Measurements from ENCODE around the gene C17orf78.

DNA sequence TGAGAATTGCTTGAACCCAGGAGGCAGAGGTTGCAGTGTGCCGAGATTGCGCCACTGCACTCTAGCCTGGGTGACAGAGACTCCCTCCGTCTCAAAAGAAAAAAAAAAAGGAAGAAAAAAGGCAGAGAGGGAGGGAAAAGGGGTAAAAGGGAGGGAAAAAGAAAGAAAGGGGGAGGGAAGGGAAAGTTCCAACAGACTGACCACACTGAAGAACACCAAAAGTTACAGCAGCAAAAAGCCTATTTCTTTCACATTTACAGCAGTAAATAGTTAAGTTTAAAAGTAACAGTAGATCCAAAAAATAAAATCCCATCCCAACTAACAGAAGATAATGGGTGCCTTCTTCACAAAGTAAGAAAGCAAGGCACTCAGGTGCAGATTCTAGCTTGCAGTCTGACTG is 36.9 kb upstream of the C17orf78 start:
- TF ChIP-seq, protein P1, sequence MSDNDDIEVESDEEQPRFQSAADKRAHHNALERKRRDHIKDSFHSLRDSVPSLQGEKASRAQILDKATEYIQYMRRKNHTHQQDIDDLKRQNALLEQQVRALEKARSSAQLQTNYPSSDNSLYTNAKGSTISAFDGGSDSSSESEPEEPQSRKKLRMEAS (IDR thresholded peaks at IDR 0.05; ENCODE audit: low read depth, low read length): no peak
- TF ChIP-seq POLR2A (IDR thresholded peaks at IDR 0.05; ENCODE audit: extremely low read depth, insufficient read length): no peak
- TF ChIP-seq, protein P2, sequence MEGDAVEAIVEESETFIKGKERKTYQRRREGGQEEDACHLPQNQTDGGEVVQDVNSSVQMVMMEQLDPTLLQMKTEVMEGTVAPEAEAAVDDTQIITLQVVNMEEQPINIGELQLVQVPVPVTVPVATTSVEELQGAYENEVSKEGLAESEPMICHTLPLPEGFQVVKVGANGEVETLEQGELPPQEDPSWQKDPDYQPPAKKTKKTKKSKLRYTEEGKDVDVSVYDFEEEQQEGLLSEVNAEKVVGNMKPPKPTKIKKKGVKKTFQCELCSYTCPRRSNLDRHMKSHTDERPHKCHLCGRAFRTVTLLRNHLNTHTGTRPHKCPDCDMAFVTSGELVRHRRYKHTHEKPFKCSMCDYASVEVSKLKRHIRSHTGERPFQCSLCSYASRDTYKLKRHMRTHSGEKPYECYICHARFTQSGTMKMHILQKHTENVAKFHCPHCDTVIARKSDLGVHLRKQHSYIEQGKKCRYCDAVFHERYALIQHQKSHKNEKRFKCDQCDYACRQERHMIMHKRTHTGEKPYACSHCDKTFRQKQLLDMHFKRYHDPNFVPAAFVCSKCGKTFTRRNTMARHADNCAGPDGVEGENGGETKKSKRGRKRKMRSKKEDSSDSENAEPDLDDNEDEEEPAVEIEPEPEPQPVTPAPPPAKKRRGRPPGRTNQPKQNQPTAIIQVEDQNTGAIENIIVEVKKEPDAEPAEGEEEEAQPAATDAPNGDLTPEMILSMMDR (IDR thresholded peaks at IDR 0.05; ENCODE audit: low read depth, low read length): no peak
- TF ChIP-seq MYC (IDR thresholded peaks at IDR 0.05; ENCODE audit: low read depth, low read length): no peak
